Measurements from ENCODE around the gene SPAG16. TPM values are rescaled to one million over a fixed set of nuclear protein-coding genes. Genes with fewer than 3 reads are reported as not detected.

SPAG16 gene
- total RNA-seq, 1 experiment from 2014 or later: 38.4 TPM

DNA sequence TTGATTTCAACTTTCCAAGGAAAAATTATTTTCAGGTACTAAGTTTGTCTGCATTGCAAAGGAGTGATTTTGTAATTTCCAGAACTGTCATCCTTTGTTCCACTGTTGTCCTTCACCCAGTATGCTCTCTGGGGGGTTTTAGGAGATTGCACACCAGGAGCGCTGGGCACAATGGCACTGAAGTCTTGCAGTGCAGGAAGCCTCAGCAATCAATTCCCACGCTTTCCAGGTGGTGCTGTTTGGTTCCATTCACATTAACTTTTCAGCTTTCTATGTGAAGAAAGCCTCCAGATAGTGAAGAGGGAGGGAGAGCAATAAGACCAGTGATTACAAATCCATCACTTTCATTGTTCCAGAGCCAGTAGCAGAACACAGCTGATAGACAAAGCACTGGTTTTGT lies 782.6 kb downstream of the SPAG16 start:
- DNase-seq (ENCODE audit: low read depth): no peak
- in situ Hi-C loops (cut with HindIII; ENCODE audit: low pct_unique_long_range_greater_than_20kb, low sequenced_read_pairs): no loop called here

DNA sequence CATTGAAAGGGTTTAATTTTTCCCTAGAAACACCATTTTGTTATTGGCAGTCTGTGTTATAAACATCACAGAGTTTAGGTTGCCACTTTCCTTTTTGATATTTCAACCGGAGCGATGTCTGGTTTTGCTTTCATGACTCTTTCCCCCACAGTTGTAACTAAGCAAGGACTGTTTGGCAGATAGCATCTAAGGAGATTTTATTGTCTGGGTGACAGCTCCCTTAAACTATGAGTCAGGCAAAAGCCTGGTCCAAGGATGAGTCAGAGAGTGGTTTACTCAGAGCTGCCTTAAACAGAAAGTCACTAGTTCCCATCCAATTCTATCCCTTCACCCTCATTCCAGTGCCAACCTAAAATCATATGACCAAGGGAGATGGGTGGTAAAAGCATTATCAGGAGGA lies 785.0 kb downstream of the SPAG16 start:
- in situ Hi-C loops (cut with HindIII; ENCODE audit: low pct_unique_long_range_greater_than_20kb, low sequenced_read_pairs): no loop called here
- peak; percentile 90 for DNase-seq (ENCODE audit: low read depth)

DNA sequence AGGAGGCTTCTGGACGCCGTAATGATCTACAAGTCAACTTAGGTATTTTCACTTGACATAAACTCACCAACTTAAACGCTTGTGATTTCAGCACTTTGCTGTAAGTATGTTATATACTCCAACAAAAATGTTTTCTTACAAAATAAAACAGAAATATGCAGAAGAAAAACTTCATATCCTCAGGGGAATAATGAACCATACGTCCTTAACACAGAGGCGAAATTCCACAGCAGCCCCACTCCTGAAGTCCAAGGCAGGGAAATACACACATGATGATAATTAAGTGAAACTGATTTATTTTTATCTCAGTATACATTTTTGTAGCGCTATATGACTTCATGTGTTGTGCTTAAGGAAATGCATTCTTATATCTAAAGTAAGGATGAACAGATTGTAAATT lies 791.2 kb downstream of the SPAG16 start:
- in situ Hi-C loops (cut with HindIII; ENCODE audit: low pct_unique_long_range_greater_than_20kb, low sequenced_read_pairs): no loop called here

DNA sequence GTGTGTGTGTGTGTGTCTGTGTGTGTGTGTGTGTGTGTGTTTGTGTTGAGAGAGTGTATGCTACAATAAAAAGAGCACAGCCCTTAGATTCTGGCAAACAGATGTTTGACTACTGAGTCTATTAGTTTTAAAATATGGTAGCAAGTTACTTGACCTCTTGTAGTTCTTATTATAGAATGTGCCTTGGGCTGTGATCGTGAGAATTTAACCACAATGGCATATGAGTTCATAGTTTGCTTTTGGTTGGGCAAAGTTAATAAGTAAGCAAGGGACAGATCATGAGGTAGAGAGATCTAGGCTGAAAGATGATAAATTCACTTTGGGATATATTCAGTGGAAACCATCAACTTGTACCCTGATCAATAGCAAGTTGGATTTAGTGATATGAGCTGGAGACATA lies 792.3 kb downstream of the SPAG16 start:
- DNase-seq (ENCODE audit: low read depth): peak; percentile 53

More for the DNA sequence above, 791.2 kb downstream of the SPAG16 start:
- no peak for DNase-seq (ENCODE audit: low read depth)

DNA sequence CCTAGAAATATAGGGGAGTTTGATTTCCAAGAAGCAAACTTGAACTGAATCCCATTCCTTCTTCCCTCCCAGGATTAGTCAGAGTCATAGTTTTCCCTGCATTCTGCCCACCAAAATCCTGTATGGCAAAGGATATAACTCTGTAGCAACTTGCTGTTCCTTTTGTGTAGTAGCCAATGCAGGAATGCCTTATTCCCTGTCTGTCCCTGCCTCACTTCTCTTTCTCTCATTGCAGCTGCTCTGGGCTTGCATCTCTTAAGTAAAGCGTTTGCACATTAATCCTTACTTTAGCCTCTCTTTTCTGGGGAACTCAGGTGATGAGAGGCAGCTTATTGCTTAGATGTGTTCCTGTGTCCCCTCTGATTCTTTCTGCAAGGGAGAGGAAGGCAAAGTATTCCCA lies 793.5 kb downstream of the SPAG16 start:
- in situ Hi-C loops (cut with HindIII; ENCODE audit: low pct_unique_long_range_greater_than_20kb, low sequenced_read_pairs): no loop called here
- DNase-seq (ENCODE audit: low read depth): no peak

More for the DNA sequence above, 792.3 kb downstream of the SPAG16 start:
- in situ Hi-C loops (cut with HindIII; ENCODE audit: low pct_unique_long_range_greater_than_20kb, low sequenced_read_pairs): no loop called here

DNA sequence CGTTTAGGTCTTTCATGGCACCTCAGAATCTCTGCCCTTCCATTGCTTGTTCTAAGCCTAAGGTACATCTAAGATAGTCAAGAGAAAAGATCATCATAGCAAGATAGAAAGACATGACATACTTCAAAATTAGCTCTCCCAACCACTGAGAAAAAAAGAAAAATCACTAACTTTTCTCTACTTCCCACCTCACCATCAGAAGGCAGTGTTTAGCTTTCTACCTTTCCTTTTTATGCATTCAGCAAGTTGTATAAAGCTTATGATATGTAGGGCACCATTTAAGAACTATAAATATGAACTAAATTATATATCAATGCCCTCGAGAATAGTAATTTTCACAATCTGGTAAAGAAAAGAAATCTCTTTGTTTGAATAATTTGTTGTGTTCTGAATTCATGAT lies 794.8 kb downstream of the SPAG16 start:
- DNase-seq (ENCODE audit: low read depth): no peak
- in situ Hi-C loops (cut with HindIII; ENCODE audit: low pct_unique_long_range_greater_than_20kb, low sequenced_read_pairs): no loop called here

DNA sequence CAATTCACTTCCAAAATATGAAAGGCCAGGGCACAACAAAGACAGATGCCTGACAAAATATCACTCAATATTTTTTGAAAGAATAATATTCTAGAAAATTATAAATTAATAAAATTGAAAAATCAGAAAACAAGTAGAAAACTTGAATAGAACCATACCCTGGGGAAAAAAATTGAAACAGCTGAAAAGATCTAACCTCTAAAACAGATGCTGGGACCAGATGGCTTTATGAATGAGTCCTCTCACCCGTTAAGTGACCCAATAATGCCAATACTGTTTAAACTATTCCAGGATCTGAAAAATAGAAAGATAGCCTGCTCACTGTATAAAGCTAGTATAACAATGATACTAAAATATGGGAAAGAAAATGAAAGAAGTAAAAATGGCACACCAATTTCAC lies 804.3 kb downstream of the SPAG16 start:
- in situ Hi-C loops (cut with HindIII; ENCODE audit: low pct_unique_long_range_greater_than_20kb, low sequenced_read_pairs): no loop called here
- no peak for DNase-seq (ENCODE audit: low read depth)

DNA sequence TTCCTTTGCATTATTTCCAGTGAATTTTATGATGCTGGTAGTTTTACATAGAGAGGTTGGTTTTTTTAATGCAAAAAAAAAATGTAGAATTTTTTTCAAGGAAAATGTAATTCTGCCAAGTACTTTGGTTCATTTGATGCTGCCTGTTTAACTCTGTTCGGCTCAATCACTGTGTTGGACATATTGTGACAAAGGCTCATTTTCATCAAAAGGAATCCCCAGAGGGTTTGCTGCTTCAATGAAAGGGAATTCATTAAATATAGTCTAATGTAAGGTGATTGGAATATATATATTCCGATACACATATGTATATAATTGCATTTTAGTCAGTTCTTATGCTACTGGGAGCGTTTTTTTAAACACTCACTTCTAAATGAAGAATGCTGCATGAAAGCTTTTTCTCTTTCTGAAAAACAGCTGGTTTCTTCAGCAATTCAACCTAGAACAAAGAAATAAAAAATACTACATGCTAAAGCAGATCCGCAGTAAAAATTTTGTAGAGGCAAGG lies 812.0 kb downstream of the SPAG16 start:
- no peak for DNase-seq (ENCODE audit: low read depth)
- in situ Hi-C loops (cut with HindIII; ENCODE audit: low pct_unique_long_range_greater_than_20kb, low sequenced_read_pairs): no loop called here

DNA sequence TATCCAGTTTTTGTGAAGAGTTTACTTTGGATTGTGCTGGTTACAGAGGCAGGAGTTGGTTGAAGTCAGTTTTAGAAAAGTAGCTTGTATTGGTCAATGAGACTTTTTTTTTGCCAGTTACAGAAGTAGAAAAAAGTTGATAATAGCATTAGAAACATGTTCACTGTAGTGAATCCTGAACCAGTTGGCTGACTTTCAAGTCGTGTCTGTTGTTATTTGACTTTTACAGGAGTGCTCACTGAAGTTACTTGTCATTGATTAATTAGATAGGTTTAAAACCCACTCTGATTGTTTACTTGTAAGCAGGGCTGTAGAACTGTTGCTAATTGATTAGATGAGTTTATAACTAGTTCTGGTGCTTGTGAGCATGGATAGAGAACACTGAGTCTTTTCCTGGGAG lies 814.5 kb downstream of the SPAG16 start:
- no peak for DNase-seq (ENCODE audit: low read depth)
- in situ Hi-C loops (cut with HindIII; ENCODE audit: low pct_unique_long_range_greater_than_20kb, low sequenced_read_pairs): no loop called here

DNA sequence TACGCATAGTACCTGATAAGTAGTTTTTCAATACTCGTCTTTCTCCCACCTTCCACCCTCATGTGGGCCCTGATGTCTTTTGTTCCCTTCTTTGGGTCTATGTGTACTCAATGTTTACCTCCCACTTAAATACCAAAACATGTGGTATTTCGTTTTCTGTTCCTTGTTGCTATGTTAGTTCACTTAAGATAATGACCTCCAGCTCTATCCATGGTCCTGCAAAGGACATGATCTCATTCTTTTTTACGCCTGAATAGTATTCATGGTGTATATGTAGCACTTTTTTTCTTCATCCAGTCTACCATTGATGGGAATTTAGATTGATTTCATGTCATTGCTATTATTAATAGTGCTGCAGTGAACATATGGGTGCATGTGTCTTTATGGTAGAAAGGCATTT lies 816.2 kb downstream of the SPAG16 start:
- in situ Hi-C loops (cut with HindIII; ENCODE audit: low pct_unique_long_range_greater_than_20kb, low sequenced_read_pairs): no loop called here
- DNase-seq (ENCODE audit: low read depth): no peak

DNA sequence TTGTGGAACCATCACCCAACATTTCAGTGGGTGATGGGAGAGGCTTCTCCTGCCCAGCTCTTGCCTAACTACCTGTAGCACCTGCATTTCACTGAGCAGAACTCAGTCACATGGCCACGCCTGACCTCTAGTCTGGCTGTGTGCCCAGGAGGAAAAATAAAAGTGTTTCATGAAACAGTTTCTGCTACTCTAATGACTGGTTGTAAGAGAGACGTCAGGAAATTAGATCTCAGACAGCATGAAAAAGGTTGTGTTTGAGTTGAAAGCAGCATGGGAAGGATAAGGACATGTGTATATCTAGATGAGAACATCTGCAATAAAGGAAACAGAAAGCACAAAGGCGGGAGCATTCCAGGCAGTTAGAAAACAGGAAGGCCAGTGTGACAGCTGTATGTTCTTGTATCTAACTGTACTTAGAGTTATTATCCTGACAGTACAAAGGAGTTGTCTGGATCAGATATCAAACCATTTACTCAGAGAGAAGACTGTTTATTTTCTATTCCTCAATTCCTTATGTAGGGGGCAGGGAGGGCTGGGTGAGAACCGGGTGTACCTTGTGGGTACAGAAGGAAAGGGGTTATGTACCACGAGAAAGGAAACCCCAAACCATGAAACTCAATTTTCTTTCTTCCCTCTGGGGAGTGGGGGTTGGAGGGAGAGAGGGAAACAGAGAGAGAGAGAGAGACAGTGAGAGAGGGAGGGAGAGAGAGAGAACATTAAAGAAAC lies 819.2 kb downstream of the SPAG16 start:
- in situ Hi-C loops (cut with HindIII; ENCODE audit: low pct_unique_long_range_greater_than_20kb, low sequenced_read_pairs): no loop called here
- DNase-seq (ENCODE audit: low read depth): no peak

DNA sequence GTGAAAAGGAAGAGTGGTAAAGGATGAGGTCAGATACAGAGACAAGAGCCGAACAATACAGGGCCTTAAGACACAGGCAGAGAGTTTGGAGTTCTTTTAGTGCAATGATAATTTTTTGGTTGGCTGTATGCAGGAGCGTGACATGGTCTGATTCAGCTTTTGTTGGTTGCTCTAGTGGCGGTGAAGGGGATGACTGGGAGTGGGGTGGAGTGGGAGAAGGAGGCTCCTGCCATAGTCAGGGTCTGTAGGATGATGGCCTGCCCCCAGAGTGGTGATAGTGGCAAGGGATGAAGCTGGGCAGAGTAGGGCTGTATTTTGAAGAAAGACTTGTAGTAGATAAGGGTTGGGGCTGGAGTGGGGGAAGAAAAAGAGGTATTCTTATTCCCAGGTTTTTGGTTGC lies 820.0 kb downstream of the SPAG16 start:
- no peak for DNase-seq (ENCODE audit: low read depth)
- in situ Hi-C loops (cut with HindIII; ENCODE audit: low pct_unique_long_range_greater_than_20kb, low sequenced_read_pairs): no loop called here

DNA sequence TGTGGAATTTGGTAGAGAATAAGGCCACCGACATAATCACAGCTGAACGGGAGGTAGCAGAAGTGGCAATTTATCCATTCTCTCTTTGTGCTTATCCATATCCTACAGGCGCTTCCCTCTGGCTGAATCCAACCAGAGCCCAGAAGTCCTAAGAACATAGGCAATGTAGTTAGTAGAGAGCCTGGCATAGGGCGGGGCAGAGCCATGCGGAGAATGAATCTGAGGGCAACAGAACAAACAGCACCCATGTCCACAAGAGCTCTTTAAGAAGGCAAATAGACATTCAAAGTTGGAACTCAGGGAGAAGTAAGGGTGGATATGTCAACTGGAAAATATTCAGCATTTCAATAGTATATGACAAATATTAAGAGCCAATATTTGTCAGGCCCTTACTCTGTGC lies 820.7 kb downstream of the SPAG16 start:
- in situ Hi-C loops (cut with HindIII; ENCODE audit: low pct_unique_long_range_greater_than_20kb, low sequenced_read_pairs): no loop called here
- DNase-seq (ENCODE audit: low read depth): no peak

DNA sequence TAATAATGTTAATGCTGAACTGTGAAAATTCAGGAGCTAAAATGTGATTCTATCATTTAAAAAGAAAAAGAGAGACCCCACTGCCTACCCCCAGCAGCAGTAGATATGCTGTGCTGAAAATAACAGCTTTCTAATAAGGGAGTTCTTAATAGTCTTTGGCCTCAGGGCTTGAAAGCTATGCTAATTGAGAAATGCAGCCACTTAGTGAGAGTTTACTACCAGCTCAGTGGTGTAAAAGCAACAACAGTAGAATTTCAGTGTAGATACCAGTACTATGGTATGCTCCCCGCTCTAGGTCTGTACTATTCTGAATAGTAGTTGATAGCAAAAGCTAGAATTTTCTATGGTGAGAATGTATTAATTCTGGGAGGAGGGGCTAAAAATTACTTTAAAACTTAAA lies 823.5 kb downstream of the SPAG16 start:
- in situ Hi-C loops (cut with HindIII; ENCODE audit: low pct_unique_long_range_greater_than_20kb, low sequenced_read_pairs): no loop called here
- no peak for DNase-seq (ENCODE audit: low read depth)

DNA sequence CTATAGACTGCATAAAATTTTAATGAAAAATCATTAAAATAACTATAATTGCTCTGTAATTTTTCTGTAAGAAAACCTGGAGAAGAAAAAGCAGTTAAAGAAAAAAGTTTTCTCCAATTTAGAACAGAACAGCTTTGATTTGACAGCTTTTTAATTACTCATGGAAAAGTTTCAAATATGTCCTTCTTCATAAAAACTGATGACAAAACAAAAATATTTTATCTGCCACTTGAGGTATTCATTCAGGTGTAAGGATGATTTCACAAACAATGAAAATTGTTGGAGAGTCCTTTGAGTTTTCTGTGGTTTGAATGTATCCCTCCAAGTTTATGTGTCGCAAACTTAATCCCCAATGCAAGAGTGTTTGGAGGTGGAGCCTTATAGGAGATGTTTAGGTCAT lies 824.3 kb downstream of the SPAG16 start:
- DNase-seq (ENCODE audit: low read depth): no peak
- in situ Hi-C loops (cut with HindIII; ENCODE audit: low pct_unique_long_range_greater_than_20kb, low sequenced_read_pairs): no loop called here

DNA sequence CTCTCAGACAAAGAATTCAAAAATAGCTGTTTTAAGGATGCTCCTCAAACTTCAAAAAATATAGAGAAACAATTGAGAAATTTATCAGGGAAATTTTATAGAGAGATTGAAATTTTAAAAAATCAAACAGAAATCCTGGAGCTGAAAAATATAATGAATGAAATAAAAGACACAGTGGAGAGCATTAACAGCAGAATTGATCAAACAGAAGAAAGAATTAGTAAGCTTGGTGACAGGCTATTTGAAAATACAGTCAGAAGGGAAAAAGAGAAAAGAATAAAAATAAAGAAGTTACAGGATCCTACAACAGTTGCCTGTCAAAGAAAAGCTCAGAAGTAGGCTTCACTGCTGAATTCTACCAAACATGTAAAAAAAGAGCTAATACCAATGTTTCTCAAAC lies 832.8 kb downstream of the SPAG16 start:
- in situ Hi-C loops (cut with HindIII; ENCODE audit: low pct_unique_long_range_greater_than_20kb, low sequenced_read_pairs): no loop called here

DNA sequence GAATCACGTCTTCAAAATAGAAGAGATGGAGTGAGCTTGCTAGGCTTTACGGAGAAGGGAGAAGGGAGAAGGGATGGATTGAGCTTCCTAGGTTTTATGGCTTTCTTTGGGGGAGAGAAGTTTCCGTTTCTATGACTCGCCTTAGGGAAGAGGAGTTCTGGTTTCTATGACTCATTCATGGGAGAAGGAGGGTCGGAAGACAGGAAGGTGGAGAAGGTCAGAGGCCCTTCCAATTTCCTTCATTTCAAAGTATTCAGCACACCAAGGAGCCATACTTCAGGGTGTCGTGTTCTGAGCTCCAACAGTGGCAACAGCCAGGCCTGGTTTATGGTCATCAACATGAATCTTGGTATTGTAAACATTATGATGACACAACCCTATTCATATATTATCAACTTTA lies 841.9 kb downstream of the SPAG16 start:
- in situ Hi-C loops (cut with HindIII; ENCODE audit: low pct_unique_long_range_greater_than_20kb, low sequenced_read_pairs): no loop called here

More for the DNA sequence above, 832.8 kb downstream of the SPAG16 start:
- no peak for DNase-seq (ENCODE audit: low read depth)

DNA sequence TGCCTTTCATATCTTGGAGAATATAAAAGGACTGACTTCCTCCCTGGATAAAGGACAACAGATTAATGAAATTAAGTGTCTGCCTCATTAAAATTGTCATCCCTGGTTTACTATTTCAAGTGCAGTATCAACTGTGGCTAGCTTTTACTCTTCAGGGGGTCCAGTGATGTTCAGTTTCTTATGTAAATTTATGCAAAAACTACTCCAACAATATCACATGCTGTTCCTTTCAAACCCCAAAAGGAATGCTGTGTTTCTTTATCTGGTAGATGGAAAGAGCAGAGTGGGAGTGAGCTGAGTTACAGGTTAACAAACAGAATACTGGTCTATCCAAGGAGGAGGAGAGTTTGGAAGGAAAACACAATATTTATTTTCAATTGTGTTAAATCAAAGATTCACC lies 842.9 kb downstream of the SPAG16 start:
- in situ Hi-C loops (cut with HindIII; ENCODE audit: low pct_unique_long_range_greater_than_20kb, low sequenced_read_pairs): no loop called here
- DNase-seq (ENCODE audit: low read depth): no peak

More for the DNA sequence above, 841.9 kb downstream of the SPAG16 start:
- no peak for DNase-seq (ENCODE audit: low read depth)

DNA sequence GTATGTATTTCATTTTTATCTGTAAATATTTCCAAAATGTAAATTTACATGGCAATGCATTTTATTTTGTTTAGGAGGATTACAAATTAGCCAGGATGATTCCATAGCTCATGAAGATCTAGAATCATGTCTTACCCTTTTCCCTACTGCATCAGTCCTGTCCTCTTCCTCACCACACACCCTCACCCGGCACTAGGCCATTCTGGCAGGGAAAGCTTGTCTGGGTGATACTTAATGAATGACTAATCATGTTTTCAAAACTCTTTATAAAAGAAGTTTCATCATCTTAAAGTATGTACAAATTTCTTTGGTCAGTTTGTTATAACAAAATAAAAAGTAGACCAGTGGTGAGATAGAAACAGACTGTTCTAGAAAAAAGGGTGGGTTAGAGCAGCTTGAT lies 843.3 kb downstream of the SPAG16 start:
- in situ Hi-C loops (cut with HindIII; ENCODE audit: low pct_unique_long_range_greater_than_20kb, low sequenced_read_pairs): no loop called here
- DNase-seq (ENCODE audit: low read depth): no peak

DNA sequence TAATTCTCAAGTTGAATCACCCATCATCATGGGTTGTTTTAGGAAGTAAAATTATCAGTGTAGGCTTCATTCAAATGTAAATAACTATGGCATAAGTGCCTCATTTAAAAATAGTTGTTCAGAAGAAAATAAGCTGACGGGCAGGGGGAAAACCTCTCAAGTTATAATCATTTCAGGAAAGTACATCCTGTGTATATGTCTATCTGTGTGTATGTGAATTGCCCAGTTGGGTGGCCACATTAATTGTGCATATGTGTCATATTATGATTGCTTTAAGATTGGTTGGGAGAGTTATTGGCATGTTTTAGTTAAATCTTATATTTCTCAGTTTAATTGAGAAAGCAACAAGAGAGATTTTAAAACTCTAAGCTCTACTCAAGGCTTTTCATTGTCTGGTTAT lies 843.8 kb downstream of the SPAG16 start:
- DNase-seq (ENCODE audit: low read depth): no peak
- in situ Hi-C loops (cut with HindIII; ENCODE audit: low pct_unique_long_range_greater_than_20kb, low sequenced_read_pairs): no loop called here
